GM23338 (cell line): ENCODE results near the gene BRD2. TPM values are rescaled to one million over a fixed set of nuclear protein-coding genes. Genes with fewer than 3 reads are reported as not detected.

Experiments used
- ATAC-seq: fragments of 200-7000 bp; cut with Tn5 transposase; 3 replicates; pipeline ENCODE4 v1.9.1; 2020
- DNase-seq: peaks from one replicate; pipeline ENCODE4 v3.0.0-alpha.2; 2015; ENCODE audit warnings: low spot score
- H2AFZ ChIP-seq: fragments of 200-600 bp; sonication (generic); 2 replicates; pipeline ENCODE4 v1.8.0; 2016; ENCODE audit warnings: antibody characterized with exemption, mild to moderate bottlenecking, moderate library complexity
- H3F3A ChIP-seq: fragments of 200-600 bp; sonication (generic); replicated peaks from 2 replicates; pipeline ENCODE4 v1.8.0; 2017; ENCODE audit warnings: antibody characterized with exemption, mixed run types, low read depth
- H3K27ac ChIP-seq: fragments of 200-600 bp; sonication (generic); 2 replicates; pipeline ENCODE4 v1.6.1; 2016; ENCODE audit warnings: low read depth
- H3K27me3 ChIP-seq: fragments of 200-600 bp; sonication (generic); 2 replicates; pipeline ENCODE4 v1.8.0; 2016; ENCODE audit warnings: mild to moderate bottlenecking, mixed run types, moderate library complexity; ENCODE audit not compliant: insufficient read depth
- H3K36me3 ChIP-seq: fragments of 200-600 bp; sonication (generic); 2 replicates; pipeline ENCODE4 v1.8.0; 2016; ENCODE audit warnings: mild to moderate bottlenecking; ENCODE audit not compliant: insufficient read depth
- H3K4me1 ChIP-seq: fragments of 200-600 bp; sonication (generic); 2 replicates; pipeline ENCODE4 v1.8.0; 2016; ENCODE audit warnings: mild to moderate bottlenecking, moderate library complexity; ENCODE audit not compliant: insufficient read depth
- H3K4me2 ChIP-seq: fragments of 200-600 bp; sonication (generic); 2 replicates; pipeline ENCODE4 v1.7.1; 2017; ENCODE audit warnings: mixed run types
- H3K4me3 ChIP-seq: fragments of 200-600 bp; sonication (generic); 2 replicates; pipeline ENCODE4 v1.6.1; 2016; ENCODE audit warnings: mixed run types
- H3K79me2 ChIP-seq: fragments of 200-600 bp; sonication (generic); replicated peaks from 2 replicates; pipeline ENCODE4 v1.8.0; 2017; ENCODE audit warnings: mild to moderate bottlenecking; ENCODE audit not compliant: insufficient read depth
- H3K9me2 ChIP-seq: fragments of 200-600 bp; sonication (generic); 2 replicates; pipeline ENCODE4 v1.8.0; 2017; ENCODE audit not compliant: insufficient read depth
- H4K20me1 ChIP-seq: fragments of 200-600 bp; sonication (generic); replicated peaks from 2 replicates; pipeline ENCODE4 v1.8.0; 2017; ENCODE audit warnings: mild to moderate bottlenecking; ENCODE audit not compliant: insufficient read depth
- H3K27ac Mint-ChIP-seq: 2 replicates; pipeline ENCODE4 v1.8.0; 2020; ENCODE audit warnings: inconsistent platforms, mild to moderate bottlenecking, moderate library complexity, mixed read lengths
- H3K27me3 Mint-ChIP-seq: 3 replicates; pipeline ENCODE4 v1.8.0; 2022; ENCODE audit warnings: low read depth, mild to moderate bottlenecking, moderate library complexity, mixed read lengths, inconsistent platforms; ENCODE audit not compliant: insufficient read depth, poor library complexity
- H3K36me3 Mint-ChIP-seq: 3 replicates; pipeline ENCODE4 v1.8.0; 2021; ENCODE audit warnings: low read depth, mild to moderate bottlenecking, inconsistent platforms, moderate library complexity, mixed read lengths
- H3K4me1 Mint-ChIP-seq: 3 replicates; pipeline ENCODE4 v1.8.0; 2020; ENCODE audit warnings: mild to moderate bottlenecking, inconsistent platforms, mixed read lengths
- H3K4me3 Mint-ChIP-seq: 3 replicates; pipeline ENCODE4 v1.8.0; 2021; ENCODE audit warnings: moderate library complexity, mild to moderate bottlenecking, inconsistent platforms, mixed read lengths
- H3K9me3 Mint-ChIP-seq: 3 replicates; pipeline ENCODE4 v1.8.0; 2020; ENCODE audit warnings: moderate library complexity, mild to moderate bottlenecking, inconsistent platforms, mixed read lengths
- CREB1 ChIP-seq: fragments of 250-450 bp; sonication (Bioruptor Pico); IDR thresholded peaks from 2 replicates; pipeline ENCODE4 v1.5.0; 2020; ENCODE audit warnings: low read depth, mild to moderate bottlenecking, moderate library complexity
- ETS1 ChIP-seq: IDR thresholded peaks from 2 replicates; pipeline ENCODE4 v1.6.1; 2016; ENCODE audit warnings: antibody characterized with exemption
- EZH2 ChIP-seq: fragments of 200-600 bp; sonication (generic); IDR thresholded peaks from one replicate; pipeline ENCODE4 v1.8.0; 2017; ENCODE audit warnings: antibody characterized with exemption, mild to moderate bottlenecking, low read depth; ENCODE audit not compliant: unreplicated experiment
- EZH2phosphoT487 ChIP-seq: fragments of 200-600 bp; sonication (generic); IDR thresholded peaks from one replicate; pipeline ENCODE4 v1.8.1; 2018; ENCODE audit warnings: antibody characterized with exemption; ENCODE audit not compliant: unreplicated experiment
- JUNB ChIP-seq: IDR thresholded peaks from one replicate; pipeline ENCODE4 v1.6.1; 2016; ENCODE audit warnings: antibody characterized with exemption; ENCODE audit not compliant: unreplicated experiment
- POLR2AphosphoS5 ChIP-seq: IDR thresholded peaks from 2 replicates; pipeline ENCODE4 v1.6.1; 2016; ENCODE audit warnings: antibody characterized with exemption, low read depth
- STAT1 ChIP-seq: IDR thresholded peaks from one replicate; pipeline ENCODE4 v1.6.1; 2016; ENCODE audit warnings: antibody characterized with exemption; ENCODE audit not compliant: unreplicated experiment
- polyA plus RNA-seq: library from polyadenylated mRNA; unstranded; fragments of >200 nt; fragmentation: Nextera tagmentation; extraction: Ambion mirVana; gene quantifications from 2 replicates; pipeline ENCODE4 v1.2.1, GENCODE V29; 2016
- total RNA-seq: library from RNA; depleted of rRNA; stranded (reverse); fragments of >200 nt; shearing (Covaris generic); gene quantifications from 2 replicates; pipeline ENCODE4 v1.2.3, GENCODE V29; 2014
- TF ChIP-seq, protein P1 (sequence below): IDR thresholded peaks from one replicate; pipeline ENCODE4 v1.6.1; 2018; ENCODE audit warnings: antibody characterized with exemption; ENCODE audit not compliant: unreplicated experiment

BRD2 gene
- total and polyA plus RNA-seq, 2 experiments from 2014 or later, result 84.9 to 169 TPM

DNA sequence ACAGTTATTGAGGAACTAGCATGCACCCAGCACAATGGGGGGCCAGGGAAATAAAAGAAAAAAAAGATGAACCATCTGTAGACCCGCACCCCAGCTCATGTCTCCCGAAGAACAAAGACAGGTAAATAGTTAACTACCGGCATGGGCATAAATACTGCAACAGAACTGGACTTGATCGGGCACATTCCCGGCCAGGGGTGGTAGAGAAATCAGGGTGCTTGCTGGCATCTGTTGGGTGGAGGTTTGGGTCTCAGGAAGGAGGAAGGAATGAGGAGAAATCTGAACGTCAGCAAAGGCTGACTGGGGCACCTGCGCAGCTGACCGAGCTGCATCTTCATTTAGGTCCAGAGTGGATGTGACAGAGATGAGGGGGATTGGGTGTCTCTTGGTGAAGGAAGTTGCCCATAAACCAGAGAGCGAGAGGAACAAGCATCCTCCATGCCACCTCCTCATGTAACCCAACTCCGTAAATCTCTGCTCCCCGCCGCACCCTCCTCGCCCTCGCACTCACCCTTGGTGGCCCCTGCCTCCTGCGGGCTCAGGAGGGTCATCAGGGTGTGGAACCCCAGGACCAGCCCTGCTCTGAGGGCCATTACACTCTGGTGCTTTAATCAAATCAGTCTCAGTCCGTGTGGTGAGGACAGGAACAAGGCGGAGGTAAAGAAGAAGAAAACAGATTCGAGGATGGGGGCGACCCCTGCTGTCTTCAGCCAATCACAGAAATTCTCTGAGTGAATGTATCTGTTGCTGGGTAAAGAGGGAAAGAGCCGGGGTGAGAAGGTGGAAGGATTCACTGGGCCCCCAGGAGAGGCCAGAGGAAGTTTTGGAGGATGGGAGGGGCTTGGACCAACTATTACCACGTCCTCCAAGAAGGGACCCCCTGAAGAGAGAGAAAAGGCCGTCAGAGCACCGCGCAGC is 40.8 kb downstream of the BRD2 start, which contains the start of gene HLA-DOA:
Gene HLA-DOA, minus strand, starts transcription at position 648 of the 918 bp plus-strand sequence.
- TF ChIP-seq CREB1 (CRISPR knock-in tag) (peak; percentile 86), JUNB (no peak), POLR2AphosphoS5 (peak; percentile 78)
- H3K27ac ChIP-seq, result no peak within 1 kb of the TSS; the same call in 1 of the 2 replicates
- no peaks in the 10 kb centered on the region for H3F3A ChIP-seq
- peak within 1 kb of the TSS; percentile 89; the same call in 1 of the 2 replicates for H2AFZ ChIP-seq
- H3K4me3 ChIP-seq, result peak within 1 kb of the TSS; percentile 65
- no peaks in the 10 kb centered on the region for H4K20me1 ChIP-seq
- peak within 1 kb of the TSS; percentile 78 for H3K4me2 ChIP-seq
- Mint-ChIP-seq H3K27ac (peak within 1 kb of the TSS; percentile 81; the same call in 1 of the 2 replicates), H3K36me3 (peaks cover 8% of the 10 kb centered on the region; the same call in 1 of the 3 replicates), H3K4me3 (peak within 1 kb of the TSS; percentile 92), H3K4me1 (peaks cover 33% of the 10 kb centered on the region), H3K27me3 (peaks cover 4% of the 10 kb centered on the region), H3K9me3 (no peaks in the 10 kb centered on the region)
- no peaks in the 10 kb centered on the region for H3K9me2 ChIP-seq
- 0 out of 2 replicates have a peak, but pooled peaks cover 5% of the 10 kb centered on the region for H3K79me2 ChIP-seq
- peak; percentile 97 for DNase-seq
- H3K27me3 ChIP-seq, result no peaks in the 10 kb centered on the region
- no peaks in the 10 kb centered on the region for H3K36me3 ChIP-seq
- peak; percentile 95 for ATAC-seq
- H3K4me1 ChIP-seq, result peaks cover 10% of the 10 kb centered on the region

GRCh38 chr6:33010356-33010755 is 42.0 kb downstream of the BRD2 start:
- Histone ChIP-seq H3K4me1 (peaks cover 10% of the 10 kb centered on the region), H3K79me2 (0 out of 2 replicates have a peak, but pooled peaks cover 5% of the 10 kb centered on the region), H3K9me2 (no peaks in the 10 kb centered on the region), H4K20me1 (no peaks in the 10 kb centered on the region), H3F3A (no peaks in the 10 kb centered on the region), H3K27me3 (no peaks in the 10 kb centered on the region), H3K4me2 (peak overlapping the region; percentile 78), H3K4me3 (peak overlapping the region; percentile 65; the same call in 1 of the 2 replicates), H2AFZ (no peak overlapping the region), H3K36me3 (no peaks in the 10 kb centered on the region), H3K27ac (no peak overlapping the region)
- no peak overlapping the region for H3K27ac Mint-ChIP-seq
- H3K4me3 Mint-ChIP-seq, result peak overlapping the region; percentile 23; the same call in 1 of the 3 replicates
- ATAC-seq (peak; percentile 5; the same call in 2 of the 3 replicates), DNase-seq (peak; percentile 60)
- H3K27me3 Mint-ChIP-seq, result peaks cover 4% of the 10 kb centered on the region
- no peaks in the 10 kb centered on the region for H3K9me3 Mint-ChIP-seq
- peaks cover 38% of the 10 kb centered on the region for H3K4me1 Mint-ChIP-seq
- peaks cover 8% of the 10 kb centered on the region; the same call in 1 of the 3 replicates for H3K36me3 Mint-ChIP-seq
- TF ChIP-seq STAT1, result no peak
- TF ChIP-seq CREB1 (CRISPR knock-in tag), result no peak
- no peak for TF ChIP-seq ETS1
- TF ChIP-seq EZH2phosphoT487, result no peak
- no peak for TF ChIP-seq EZH2
- TF ChIP-seq, protein P1, sequence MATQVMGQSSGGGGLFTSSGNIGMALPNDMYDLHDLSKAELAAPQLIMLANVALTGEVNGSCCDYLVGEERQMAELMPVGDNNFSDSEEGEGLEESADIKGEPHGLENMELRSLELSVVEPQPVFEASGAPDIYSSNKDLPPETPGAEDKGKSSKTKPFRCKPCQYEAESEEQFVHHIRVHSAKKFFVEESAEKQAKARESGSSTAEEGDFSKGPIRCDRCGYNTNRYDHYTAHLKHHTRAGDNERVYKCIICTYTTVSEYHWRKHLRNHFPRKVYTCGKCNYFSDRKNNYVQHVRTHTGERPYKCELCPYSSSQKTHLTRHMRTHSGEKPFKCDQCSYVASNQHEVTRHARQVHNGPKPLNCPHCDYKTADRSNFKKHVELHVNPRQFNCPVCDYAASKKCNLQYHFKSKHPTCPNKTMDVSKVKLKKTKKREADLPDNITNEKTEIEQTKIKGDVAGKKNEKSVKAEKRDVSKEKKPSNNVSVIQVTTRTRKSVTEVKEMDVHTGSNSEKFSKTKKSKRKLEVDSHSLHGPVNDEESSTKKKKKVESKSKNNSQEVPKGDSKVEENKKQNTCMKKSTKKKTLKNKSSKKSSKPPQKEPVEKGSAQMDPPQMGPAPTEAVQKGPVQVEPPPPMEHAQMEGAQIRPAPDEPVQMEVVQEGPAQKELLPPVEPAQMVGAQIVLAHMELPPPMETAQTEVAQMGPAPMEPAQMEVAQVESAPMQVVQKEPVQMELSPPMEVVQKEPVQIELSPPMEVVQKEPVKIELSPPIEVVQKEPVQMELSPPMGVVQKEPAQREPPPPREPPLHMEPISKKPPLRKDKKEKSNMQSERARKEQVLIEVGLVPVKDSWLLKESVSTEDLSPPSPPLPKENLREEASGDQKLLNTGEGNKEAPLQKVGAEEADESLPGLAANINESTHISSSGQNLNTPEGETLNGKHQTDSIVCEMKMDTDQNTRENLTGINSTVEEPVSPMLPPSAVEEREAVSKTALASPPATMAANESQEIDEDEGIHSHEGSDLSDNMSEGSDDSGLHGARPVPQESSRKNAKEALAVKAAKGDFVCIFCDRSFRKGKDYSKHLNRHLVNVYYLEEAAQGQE, result no peak
